C4-2B (cell line): ENCODE data around the gene ZNF444.

Source experiments
- CTCF ChIP-seq: fragments of 450-650 bp; conservative IDR thresholded peaks from 2 replicates; pipeline ENCODE4 v1.5.1; 2017; ENCODE audit warnings: mild to moderate bottlenecking
- ZFX ChIP-seq: fragments of 450-650 bp; IDR thresholded peaks from 2 replicates; pipeline ENCODE4 v1.6.1; 2017

GRCh38 chr19:56140583-56141416, at the start of gene ZNF444:
- no peak for TF ChIP-seq CTCF
- TF ChIP-seq ZFX = no peak
